Cortex of kidney (tissue), 1 donor: Measurements from ENCODE around the gene KBTBD8.

Experiments used
- DNase-seq: peaks from one replicate; lab custom pipeline; 2025; lab: John Stamatoyannopoulos, UW

The KBTBD8 gene

GRCh38 chr3:66998113-66998903, at the start of gene KBTBD8:
TSS of gene KBTBD8 (plus strand) at chr3:66998307. CDS start at chr3:66998356, 49 bp downstream.
- DNase-seq: peak; percentile 67

GRCh38 chr3:66948838-66949237, 49.3 kb upstream of the KBTBD8 start:
- DNase-seq: no peak

GRCh38 chr3:66949898-66950297, 48.2 kb upstream of the KBTBD8 start:
- no peak for DNase-seq

GRCh38 chr3:66952357-66952756, 45.8 kb upstream of the KBTBD8 start:
- no peak for DNase-seq

- no peak for DNase-seq
Observed at GRCh38 chr3:66953934-66954445, 44.1 kb upstream of the KBTBD8 start.

GRCh38 chr3:66956742-66957141, 41.4 kb upstream of the KBTBD8 start:
- DNase-seq: no peak

- DNase-seq: no peak
Observed at GRCh38 chr3:66957367-66957766, 40.7 kb upstream of the KBTBD8 start.

GRCh38 chr3:66958067-66958466, 40.0 kb upstream of the KBTBD8 start:
- no peak for DNase-seq

- DNase-seq: no peak
Observed at GRCh38 chr3:66962664-66963063, 35.4 kb upstream of the KBTBD8 start.

GRCh38 chr3:66971245-66971644, 26.9 kb upstream of the KBTBD8 start:
- DNase-seq: no peak

GRCh38 chr3:66971891-66972551, 26.1 kb upstream of the KBTBD8 start:
- DNase-seq: no peak

GRCh38 chr3:66980791-66981190, 17.3 kb upstream of the KBTBD8 start:
- DNase-seq: no peak

GRCh38 chr3:66983101-66983500, 15.0 kb upstream of the KBTBD8 start:
- no peak for DNase-seq

- no peak for DNase-seq
Observed at GRCh38 chr3:66985336-66985920, 12.7 kb upstream of the KBTBD8 start.

GRCh38 chr3:66986406-66986805, 11.7 kb upstream of the KBTBD8 start:
- DNase-seq: no peak

- no peak for DNase-seq
Observed at GRCh38 chr3:66989241-66989640, 8.9 kb upstream of the KBTBD8 start.

GRCh38 chr3:66989860-66990696, 8.0 kb upstream of the KBTBD8 start:
- no peak for DNase-seq

GRCh38 chr3:66991459-66991858, 6.6 kb upstream of the KBTBD8 start:
- DNase-seq: no peak

GRCh38 chr3:66993082-66993481, 5.0 kb upstream of the KBTBD8 start:
- DNase-seq: no peak

GRCh38 chr3:66994588-66994987, 3.5 kb upstream of the KBTBD8 start:
- DNase-seq: no peak

- DNase-seq: no peak
Observed at GRCh38 chr3:66996696-66997095, 1.4 kb upstream of the KBTBD8 start.

GRCh38 chr3:66997560-66998112, 471 bp upstream of the KBTBD8 start:
- no peak for DNase-seq
